EL (cell line): Measurements from ENCODE around the gene KRT5.
"Not testable (repeated sequence)": the region's sequence is repeated elsewhere in the genome, so short reads cannot be mapped to it uniquely, and the experiment has no call there.

ENCODE experiments used
- DNase-seq: peaks from one replicate; pipeline ENCODE4 v3.0.0-alpha.2; 2016

The KRT5 gene

DNA sequence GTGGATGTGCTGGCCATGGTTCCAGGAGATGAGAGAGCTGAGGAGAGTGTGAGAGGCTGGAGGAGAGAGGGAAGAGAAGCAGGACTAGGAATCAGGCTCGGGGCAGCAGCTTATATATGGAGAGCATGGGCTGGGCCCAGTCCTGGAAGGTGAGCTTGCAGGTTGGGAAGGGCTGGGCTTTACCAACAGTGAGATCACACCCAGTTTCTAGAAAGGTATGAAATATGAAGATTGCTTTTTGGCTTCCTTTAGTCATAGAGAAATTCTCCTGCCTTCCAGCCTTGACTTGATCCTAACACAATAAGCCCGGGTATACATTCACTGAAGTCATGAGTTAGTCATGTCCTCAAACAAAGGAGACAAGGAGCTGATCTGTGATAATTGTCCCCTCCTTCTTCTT lies 27.0 kb downstream of the KRT5 start, which contains the start of gene KRT6A:
KRT6A (minus strand) TSS at position 86 of the 400 bp plus-strand sequence; CDS start at position 17, 69 bp downstream.
- DNase-seq = no peak

DNA sequence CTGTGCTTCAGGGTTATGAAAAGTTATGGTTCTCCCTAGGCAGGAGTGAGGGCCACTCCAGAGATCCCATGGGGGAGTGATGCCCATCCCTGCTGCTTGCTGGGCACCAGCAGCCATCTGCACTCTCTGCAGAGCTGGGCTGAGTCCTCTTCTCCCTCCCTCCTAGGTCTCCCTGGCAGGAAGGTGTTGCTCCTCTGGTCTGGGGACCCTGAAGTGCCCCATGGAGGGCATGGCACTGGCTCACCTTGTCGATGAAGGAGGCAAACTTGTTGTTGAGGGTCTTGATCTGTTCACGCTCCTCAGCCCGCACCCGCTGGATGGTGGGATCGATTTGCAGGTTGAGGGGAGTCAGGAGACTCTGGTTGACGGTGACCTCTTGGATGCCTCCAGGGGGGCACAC lies 27.8 kb downstream of the KRT5 start:
- not testable (repeated sequence) for DNase-seq

DNA sequence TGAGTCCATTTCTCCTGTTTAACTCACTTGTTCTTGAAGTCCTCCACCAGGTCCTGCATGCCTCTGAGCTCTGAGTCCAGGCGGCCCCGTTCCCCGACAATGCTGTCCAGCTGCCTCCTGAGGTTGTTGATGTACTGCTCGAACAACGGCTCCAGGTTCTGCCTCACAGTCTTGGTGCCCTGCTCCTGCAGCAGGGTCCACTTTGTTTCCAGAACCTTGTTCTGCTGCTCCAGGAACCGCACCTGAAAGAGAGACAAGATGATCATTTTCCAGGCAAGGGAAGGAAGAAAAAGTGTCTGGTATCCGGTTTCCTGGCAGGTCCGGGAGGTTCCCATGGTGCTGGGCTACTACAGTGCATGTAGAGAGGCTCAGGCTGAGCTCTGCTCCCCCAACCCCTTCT lies 28.7 kb downstream of the KRT5 start:
- not testable (repeated sequence) for DNase-seq

DNA sequence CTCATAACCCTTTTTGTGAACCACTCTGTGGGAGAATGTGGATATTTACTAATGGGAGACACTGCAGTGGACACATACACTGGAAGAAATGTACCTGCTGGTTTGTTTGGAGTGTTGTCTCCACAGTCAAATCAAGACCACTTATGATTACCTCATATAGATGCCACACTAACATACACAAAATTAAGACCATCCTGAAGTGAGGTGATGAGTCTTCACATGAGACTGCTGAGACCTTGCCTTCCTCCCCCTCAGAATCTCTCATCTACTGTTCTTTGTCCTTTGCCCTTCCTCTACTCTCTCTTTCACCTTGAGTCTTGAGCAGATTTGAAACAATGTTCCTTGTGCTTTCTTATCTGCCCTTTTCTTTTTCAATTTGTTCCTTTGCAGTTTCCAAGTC lies 31.5 kb downstream of the KRT5 start:
- DNase-seq = no peak

DNA sequence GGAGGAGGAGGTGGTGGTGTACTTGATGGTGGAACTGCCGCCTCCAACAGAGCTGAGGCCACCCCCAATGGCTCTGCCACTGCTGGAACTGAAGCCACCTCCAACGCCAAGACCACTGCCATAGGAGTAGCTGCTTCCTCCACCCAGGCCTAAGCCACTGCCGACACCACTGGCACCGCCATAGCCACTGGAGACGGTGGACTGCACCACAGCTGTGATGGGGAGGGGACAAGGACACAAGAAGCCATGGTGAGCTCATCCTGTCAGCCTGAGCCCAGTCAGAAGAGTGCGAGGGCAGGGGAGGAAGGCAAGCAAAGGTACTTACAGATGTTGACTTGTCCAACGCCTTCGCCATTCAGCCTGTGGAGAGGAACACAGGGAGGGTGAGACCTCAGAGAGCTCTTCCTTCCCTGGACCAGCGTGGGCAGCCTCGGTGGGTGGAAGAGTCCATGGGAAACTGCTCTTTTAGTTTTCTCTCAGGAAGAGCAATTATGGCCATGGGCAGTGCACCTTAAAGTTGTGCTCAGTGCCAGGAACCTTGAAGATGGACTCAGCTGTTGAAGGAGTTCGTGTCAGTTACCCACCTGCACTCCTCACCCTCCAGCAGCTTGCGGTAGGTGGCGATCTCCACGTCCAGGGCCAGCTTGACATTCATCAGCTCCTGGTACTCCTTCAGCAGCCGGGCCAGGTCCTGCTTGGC lies 32.3 kb downstream of the KRT5 start:
- not testable (repeated sequence) for DNase-seq

DNA sequence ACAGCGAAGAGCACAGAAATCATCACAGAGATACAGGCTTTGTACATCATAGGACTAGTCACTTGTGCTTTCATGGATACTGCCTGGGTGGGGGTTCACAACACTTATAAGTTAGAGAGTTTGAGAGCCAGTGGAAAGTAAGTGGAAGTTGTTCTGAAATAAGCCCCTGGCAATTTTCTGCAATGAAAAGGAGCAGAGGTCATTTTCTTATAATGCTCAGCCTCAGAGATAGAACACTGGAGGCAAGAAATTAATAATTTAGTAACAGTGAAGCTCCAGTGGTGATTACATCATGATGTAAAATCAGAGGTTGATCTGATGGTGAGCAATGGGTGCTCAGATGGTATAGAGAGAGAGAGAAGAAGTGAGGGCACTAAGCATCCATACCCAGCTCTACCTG lies 33.0 kb downstream of the KRT5 start:
- no peak for DNase-seq

DNA sequence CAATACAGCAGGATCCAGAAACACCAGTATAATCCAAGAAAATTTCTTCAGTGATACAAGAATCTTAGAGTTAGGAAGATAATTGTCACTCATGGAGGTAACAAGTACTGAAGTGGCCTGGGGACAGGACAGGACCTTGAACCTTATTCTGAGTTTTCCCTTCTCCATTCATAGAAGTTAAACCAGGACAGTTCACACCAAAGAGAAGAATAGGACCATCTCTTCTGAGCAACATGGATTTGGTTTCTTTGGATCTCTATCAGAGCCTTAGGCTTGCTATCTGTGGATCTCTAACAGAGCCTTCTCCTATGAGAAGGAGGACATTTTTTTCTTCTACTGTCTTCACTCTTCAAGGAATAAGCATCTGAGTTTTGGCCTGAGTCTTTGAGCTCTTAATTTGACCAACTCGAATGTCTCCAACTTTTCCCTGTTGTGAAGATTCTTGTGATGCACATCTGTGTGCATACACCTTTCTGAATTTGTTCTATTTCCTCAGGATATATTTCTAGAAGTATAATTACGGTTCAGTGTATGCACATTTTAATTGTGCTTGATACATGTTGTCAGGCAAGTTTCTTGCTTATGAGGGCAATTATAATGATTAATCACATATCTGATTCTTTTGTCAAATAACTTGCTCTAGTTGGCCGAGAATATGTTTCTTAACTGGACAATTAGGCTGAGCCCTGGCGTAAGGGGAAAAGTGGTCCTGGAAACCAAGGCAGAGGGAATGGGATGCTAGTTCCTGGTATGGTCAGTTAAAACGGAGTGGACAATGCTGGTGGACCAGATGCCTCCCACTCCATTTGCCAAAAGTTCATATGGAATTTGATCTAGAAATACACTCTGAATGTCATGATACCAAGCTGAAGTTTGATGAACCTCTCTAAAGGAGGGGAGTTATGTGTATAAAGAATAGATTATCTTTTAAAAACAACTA lies 33.8 kb downstream of the KRT5 start:
- no peak for DNase-seq

DNA sequence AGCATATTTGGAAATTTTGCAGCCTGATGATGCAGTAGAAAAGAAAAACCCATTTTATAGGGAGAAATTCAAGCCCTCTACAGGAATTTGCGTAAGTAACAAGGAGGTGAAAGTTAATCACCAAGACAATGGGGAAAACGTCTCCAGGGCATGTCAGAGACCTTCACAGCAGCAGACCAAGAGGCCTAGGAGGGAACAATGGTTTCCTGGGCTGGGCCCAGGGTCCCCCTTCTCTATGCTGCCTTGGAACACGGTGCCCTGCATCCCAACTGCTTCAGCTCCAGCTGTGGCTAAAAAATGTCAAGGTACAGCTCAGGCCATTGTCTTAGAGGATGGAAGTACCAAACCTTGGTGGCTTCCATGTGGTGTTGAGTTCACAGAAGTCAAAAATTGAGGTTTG lies 40.1 kb downstream of the KRT5 start:
- no peak for DNase-seq

DNA sequence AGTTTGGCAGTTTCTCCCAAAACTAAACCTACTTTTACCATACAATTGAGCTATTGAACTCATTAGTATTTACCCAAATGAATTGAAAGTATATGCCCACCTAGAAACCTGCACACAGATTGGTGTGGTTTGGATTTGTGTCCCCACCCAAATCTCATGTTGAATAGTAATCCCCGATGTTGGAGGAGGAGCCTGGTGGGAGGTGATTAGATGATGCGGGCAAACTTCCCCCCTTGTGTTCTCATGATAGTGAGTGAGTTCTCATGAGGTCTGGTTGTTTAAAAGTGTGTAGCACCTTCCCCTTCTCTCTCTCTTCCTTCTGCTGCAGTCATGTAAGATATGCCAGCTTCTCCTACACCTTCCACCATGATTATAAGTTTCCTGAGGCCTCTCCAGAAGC lies 42.5 kb downstream of the KRT5 start:
- DNase-seq = no peak

DNA sequence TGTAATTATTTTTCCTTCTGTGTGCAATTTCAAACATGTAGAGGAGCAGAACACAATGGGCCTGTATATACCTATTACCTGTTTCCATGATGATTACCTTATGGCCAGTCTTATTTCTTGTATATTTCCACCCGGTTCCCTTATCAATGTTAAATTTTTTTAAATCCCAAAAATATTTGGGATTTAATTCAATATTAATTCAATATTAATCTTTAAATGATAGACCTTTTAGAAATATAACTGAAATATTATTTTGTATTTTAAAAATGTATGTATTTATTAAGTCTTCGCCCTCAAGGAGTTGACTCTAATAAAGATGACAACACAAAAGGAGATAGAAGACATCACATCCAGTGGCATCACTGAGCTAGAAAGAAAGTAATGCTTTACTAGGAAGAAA lies 46.0 kb downstream of the KRT5 start:
- DNase-seq = no peak

DNA sequence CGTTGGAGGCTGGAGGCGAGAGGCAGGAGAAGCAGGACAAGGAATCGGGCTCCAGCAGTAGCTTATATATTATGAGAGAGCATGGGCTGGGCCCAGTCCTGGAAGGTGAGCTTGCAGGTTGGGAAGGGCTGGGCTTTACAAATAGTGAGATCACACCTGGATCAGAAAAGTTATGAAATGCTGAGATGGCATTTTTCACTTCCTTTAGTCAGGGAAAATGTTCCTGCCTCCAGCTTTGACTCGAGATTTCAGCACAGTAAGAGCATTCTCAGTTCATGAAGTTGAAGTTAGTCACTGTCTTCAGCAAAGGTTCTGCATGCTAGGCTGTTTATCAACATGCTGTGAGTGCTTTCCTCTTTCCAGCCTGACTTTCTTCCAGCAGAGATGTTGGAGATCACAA lies 46.4 kb downstream of the KRT5 start, which contains the start of gene KRT6C:
KRT6C (minus strand) TSS at position 38 of the 400 bp plus-strand sequence. CDS start 68 bp downstream, outside the sequence.
- no peak for DNase-seq

DNA sequence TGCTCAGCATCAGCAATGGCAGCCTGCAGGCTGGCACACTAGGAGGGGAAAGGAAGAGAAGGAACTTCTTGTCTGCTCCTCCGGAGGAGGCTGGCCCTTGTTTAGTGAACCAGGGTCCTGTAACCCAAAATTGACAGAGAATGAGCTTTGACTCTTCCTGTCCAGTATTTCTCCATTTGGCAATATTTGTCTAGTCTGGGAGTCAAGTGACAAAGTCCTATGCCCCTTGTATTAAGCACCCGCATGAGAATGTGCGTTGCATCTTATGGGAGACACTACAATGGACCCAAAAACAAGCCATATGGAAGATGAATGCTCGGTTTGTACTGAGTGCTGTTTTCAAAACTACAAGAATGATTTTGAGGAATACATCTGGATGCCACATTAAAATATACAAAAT lies 50.3 kb downstream of the KRT5 start:
- DNase-seq = no peak

DNA sequence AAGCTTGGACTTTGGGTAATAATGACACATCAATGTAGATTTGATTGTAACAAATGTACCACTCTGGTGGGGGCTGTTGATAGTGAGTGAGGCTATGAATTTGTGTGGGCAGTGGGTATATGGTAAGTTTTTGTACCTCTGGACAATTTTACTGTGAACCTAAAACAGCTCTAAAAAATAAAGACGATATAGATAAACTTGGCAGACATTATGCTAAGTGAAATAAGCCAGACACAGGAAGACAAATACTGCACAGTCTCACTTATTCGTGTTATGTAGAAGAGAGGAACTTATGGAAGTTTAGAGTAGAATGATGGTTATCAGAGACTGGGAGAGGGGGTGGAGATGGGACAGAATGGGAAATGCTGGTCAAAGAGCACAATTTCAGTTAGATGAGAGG lies 55.3 kb downstream of the KRT5 start:
- DNase-seq = no peak
